Activated T-helper 2 cell treated with anti-CD3 and anti-CD28 coated beads, Interferon-gamma antibody, Interleukin-2, Interleukin-4, amounts not matched to agents 10 μg/mL and 5 μg/mL and 100 μg/mL, durations not matched to agents 14 hours and 24 hours and 36 hours (primary cell): ENCODE measurements around the gene SCG5. TPM values are rescaled to one million over a fixed set of nuclear protein-coding genes. Genes with fewer than 3 reads are reported as not detected.

Source experiments
- DNase-seq: peaks from one replicate; pipeline ENCODE4 v3.0.0; 2021; ENCODE audit warnings: low spot score
- H3K27ac Mint-ChIP-seq: one replicate; pipeline ENCODE4 v1.8.0; 2021; ENCODE audit warnings: mixed read lengths
- H3K27me3 Mint-ChIP-seq: one replicate; pipeline ENCODE4 v1.8.0; 2021; ENCODE audit warnings: low read depth, mixed read lengths
- H3K36me3 Mint-ChIP-seq: one replicate; pipeline ENCODE4 v1.8.0; 2021; ENCODE audit warnings: low read depth, mixed read lengths
- H3K4me1 Mint-ChIP-seq: one replicate; pipeline ENCODE4 v1.8.0; 2021; ENCODE audit warnings: low read depth, mixed read lengths
- H3K4me3 Mint-ChIP-seq: one replicate; pipeline ENCODE4 v1.8.0; 2021; ENCODE audit warnings: low read depth, mild to moderate bottlenecking, moderate library complexity, mixed read lengths
- H3K9me3 Mint-ChIP-seq: one replicate; pipeline ENCODE4 v1.8.0; 2021; ENCODE audit warnings: mixed read lengths
- intact Hi-C: fragments of 100-400 bp; cut with micrococcal nuclease; formaldehyde crosslinking; loops from one replicate; pipeline ENCODE4 v1.15.1; 2023
- total RNA-seq: library from RNA; stranded (reverse); gene quantifications from 2 replicates; pipeline ENCODE4 v1.2.3, GENCODE V29; 2022

Gene SCG5
- total RNA-seq, 1 donor from 2014 or later: 3.7 TPM

GRCh38 chr15:32706704-32707103, 65.2 kb downstream of the SCG5 start:
- peaks cover 46% of the 10 kb centered on the region for H3K27me3 Mint-ChIP-seq
- intact Hi-C loops: no loop called here
- no peaks in the 10 kb centered on the region for H3K4me1 Mint-ChIP-seq
- no peak overlapping the region for H3K27ac Mint-ChIP-seq
- DNase-seq: no peak
- no peak overlapping the region for H3K4me3 Mint-ChIP-seq
- H3K9me3 Mint-ChIP-seq: no peaks in the 10 kb centered on the region
- H3K36me3 Mint-ChIP-seq: no peaks in the 10 kb centered on the region

DNA sequence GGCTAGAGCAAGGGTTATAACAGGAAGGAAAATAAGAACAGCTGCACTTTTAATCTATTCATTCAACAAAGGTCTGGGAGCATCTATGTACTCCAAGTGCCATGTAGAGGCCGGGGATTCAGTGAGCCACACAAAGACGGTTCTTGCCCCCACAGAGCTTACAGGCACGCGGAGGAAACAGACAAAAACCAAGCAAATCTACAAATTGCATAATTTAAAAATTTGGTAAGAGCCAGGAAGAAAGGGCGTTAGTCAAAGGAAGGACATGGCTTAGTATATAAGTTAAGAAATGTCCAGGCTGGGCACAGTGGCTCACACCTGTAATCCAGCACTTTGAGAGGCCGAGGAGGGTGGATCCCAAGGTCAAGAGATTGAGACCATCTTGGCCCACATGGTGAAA, 65.9 kb downstream of the SCG5 start:
- intact Hi-C loops: no loop called here
- no peak for DNase-seq
- H3K27me3 Mint-ChIP-seq: peaks cover 49% of the 10 kb centered on the region
- H3K9me3 Mint-ChIP-seq: no peaks in the 10 kb centered on the region
- H3K36me3 Mint-ChIP-seq: no peaks in the 10 kb centered on the region
- no peaks in the 10 kb centered on the region for H3K4me1 Mint-ChIP-seq
- H3K27ac Mint-ChIP-seq: no peak overlapping the region
- H3K4me3 Mint-ChIP-seq: no peak overlapping the region

DNA sequence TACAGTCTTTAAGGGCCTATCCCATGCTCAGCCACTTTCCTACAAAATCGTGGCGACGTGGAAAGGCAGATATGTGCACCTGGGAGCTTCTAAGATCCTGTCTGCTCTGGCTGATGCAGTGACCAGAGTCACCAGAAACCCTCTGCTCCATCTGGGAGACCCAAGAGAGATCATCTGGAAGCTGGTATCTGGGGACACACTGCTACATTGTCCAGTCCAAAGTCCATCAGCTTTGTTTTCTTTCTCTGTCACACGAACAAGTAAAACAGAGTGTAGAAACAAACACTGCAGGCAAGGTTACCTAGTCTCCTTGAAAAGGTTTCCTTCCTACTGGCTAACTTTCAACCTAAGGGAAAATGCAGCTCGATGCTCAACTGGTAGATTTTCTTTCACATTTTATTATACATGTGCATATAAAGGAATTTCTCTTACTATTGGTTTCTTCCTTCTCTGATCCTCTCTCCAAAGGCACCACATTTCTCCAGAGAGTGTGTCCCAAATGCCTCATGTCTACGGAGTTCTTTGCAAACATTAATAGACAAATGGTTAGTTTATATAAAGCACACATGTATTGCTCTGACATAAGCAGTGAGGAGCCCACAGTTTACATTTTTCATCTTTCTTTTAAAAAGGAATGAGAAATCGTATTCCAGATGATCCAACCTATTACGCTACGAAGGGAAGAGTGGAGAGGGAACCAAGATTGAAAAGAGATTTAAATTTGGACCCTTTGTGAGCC, 68.0 kb downstream of the SCG5 start:
- H3K27me3 Mint-ChIP-seq: peaks cover 45% of the 10 kb centered on the region
- intact Hi-C loops: no loop called here

DNA sequence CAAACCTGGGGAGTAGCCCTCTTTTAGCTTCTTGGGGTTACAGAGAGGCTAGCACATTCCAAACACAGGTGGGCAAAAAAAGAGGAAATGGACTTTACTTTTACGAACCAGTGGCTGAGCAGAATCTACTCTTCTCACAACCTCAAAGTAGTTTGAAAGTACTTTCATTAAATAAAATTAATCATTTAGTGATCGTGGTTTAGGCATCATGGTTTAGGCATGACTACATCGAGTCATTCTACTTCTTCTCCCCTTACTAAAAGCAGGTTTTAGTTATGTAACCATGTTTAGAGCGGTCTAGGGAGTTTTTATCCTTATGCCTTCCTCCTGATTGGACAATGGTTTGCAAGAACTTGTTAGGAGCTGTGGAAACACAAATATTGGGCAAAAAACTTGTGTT, 73.8 kb downstream of the SCG5 start:
- no peaks in the 10 kb centered on the region for H3K9me3 Mint-ChIP-seq
- H3K36me3 Mint-ChIP-seq: no peaks in the 10 kb centered on the region
- intact Hi-C loops: no loop called here
- peaks cover 65% of the 10 kb centered on the region for H3K27me3 Mint-ChIP-seq
- peaks cover 7% of the 10 kb centered on the region for H3K4me1 Mint-ChIP-seq
- H3K4me3 Mint-ChIP-seq: no peak overlapping the region
- H3K27ac Mint-ChIP-seq: no peak overlapping the region
- DNase-seq: no peak

More for the DNA sequence above, 68.0 kb downstream of the SCG5 start:
- no peak overlapping the region for H3K4me3 Mint-ChIP-seq
- no peak for DNase-seq
- no peaks in the 10 kb centered on the region for H3K4me1 Mint-ChIP-seq
- H3K36me3 Mint-ChIP-seq: no peaks in the 10 kb centered on the region
- H3K27ac Mint-ChIP-seq: no peak overlapping the region
- no peaks in the 10 kb centered on the region for H3K9me3 Mint-ChIP-seq

- intact Hi-C loops: no loop called here
- Mint-ChIP-seq H3K4me1 (peaks cover 7% of the 10 kb centered on the region), H3K36me3 (no peaks in the 10 kb centered on the region), H3K9me3 (no peaks in the 10 kb centered on the region), H3K27me3 (peaks cover 74% of the 10 kb centered on the region), H3K27ac (no peak overlapping the region), H3K4me3 (no peak overlapping the region)
- DNase-seq: no peak
These were observed 74.9 kb downstream of the SCG5 start for GRCh38 chr15:32716216-32716914.

DNA sequence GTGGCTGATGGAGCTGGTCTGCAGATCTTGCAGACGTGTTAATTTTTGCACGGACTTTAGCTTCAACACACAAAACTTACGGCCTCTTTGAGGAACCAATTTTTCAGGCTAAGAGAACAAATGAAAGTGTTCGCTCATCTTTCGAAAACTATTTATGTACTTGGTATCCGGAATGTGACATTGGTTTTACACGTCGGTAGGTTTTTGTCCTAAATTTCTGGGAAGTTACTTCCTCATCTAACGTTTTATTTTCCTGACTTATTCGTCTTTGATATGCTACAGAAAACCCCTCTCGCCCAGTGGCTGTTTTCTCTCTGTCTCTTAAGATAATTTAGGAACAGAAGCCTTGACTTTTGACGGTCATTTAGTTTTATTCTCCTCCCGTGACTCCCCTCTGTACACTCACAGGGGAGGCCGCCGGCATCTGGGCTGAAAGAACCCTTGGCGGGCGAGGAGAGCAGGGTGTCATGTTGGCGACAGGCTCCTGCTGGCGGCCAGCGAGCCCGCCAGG, 75.5 kb downstream of the SCG5 start:
- Mint-ChIP-seq H3K27ac (no peak overlapping the region), H3K4me1 (peaks cover 7% of the 10 kb centered on the region), H3K4me3 (no peak overlapping the region), H3K9me3 (no peaks in the 10 kb centered on the region), H3K27me3 (peaks cover 75% of the 10 kb centered on the region), H3K36me3 (no peaks in the 10 kb centered on the region)
- DNase-seq: no peak
- intact Hi-C loops: no loop called here

DNA sequence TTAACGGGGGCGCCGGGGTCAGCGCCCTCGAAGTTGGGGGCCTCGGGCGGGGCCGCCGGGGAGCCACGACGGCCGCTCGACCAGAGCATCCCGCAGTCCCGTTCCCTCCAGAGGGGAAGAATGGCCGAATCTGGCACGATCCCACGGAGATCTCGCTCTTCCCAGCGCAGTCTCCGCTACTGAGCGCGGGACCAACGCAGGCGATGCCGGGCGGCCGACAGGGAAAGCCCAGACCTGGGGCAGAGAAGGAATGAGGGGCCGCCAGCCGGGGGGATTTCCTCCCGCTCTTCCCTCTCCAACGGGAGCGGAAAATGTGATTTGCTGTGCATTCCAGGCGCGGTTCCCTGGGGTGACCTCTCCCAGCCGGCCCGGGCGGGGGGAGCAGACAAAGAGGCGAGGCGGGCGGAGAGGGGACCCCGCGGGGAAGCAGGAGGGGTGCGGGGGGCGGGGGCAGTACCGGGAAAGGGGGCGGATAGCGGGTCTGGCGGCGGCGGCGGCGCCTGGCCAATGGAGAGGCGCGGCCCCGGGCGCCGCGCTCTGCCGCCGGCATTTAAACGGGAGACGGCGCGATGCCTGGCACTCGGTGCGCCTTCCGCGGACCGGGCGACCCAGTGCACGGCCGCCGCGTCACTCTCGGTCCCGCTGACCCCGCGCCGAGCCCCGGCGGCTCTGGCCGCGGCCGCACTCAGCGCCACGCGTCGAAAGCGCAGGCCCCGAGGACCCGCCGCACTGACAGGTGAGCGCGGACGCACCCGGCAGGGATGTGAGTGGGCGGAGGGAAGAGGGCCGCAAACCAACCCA, 76.1 kb downstream of the SCG5 start, which contains the start of gene GREM1:
Gene GREM1, plus strand, starts transcription at position 579 of the 801 bp plus-strand sequence. CDS start 12,687 bp downstream, outside the sequence.
- Mint-ChIP-seq H3K27ac (no peak within 1 kb of the TSS), H3K4me1 (peaks cover 9% of the 10 kb centered on the region), H3K27me3 (peaks cover 78% of the 10 kb centered on the region), H3K36me3 (no peaks in the 10 kb centered on the region), H3K4me3 (no peak within 1 kb of the TSS), H3K9me3 (no peaks in the 10 kb centered on the region)
- DNase-seq: no peak
- intact Hi-C loops: no loop called here

DNA sequence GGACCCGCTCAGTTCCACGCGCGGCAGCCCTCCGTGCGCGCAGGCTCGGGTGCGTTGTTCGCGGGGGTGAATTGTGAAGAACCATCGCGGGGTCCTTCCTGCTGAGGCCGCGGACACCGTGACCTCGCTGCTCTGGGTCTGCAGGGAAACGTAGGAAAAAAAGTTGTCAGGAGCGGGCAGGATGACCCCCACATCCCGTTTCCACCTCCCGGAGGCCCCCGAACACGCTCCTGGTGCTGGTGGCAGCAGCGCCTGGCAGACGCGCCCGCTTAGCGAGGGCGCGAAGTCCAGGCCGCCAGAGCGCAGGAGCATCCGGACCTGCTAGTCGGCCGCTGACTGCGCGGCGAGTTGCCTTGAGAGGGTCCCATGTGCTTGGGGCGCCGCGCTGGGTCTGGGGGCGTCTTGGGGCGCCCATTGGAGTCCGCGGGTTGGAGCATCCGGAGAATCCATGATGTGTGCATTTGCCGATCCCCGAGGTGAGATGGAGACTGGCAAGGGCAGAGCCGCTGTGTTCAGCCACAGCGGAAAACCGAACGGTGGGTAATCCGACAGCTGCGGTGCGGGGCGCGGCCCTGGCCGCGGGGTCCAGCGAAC, 76.8 kb downstream of the SCG5 start:
- peaks cover 15% of the 10 kb centered on the region for H3K4me1 Mint-ChIP-seq
- H3K27ac Mint-ChIP-seq: no peak overlapping the region
- no peak for DNase-seq
- no peaks in the 10 kb centered on the region for H3K36me3 Mint-ChIP-seq
- H3K4me3 Mint-ChIP-seq: no peak overlapping the region
- intact Hi-C loops: no loop called here
- H3K27me3 Mint-ChIP-seq: peaks cover 80% of the 10 kb centered on the region
- no peaks in the 10 kb centered on the region for H3K9me3 Mint-ChIP-seq

DNA sequence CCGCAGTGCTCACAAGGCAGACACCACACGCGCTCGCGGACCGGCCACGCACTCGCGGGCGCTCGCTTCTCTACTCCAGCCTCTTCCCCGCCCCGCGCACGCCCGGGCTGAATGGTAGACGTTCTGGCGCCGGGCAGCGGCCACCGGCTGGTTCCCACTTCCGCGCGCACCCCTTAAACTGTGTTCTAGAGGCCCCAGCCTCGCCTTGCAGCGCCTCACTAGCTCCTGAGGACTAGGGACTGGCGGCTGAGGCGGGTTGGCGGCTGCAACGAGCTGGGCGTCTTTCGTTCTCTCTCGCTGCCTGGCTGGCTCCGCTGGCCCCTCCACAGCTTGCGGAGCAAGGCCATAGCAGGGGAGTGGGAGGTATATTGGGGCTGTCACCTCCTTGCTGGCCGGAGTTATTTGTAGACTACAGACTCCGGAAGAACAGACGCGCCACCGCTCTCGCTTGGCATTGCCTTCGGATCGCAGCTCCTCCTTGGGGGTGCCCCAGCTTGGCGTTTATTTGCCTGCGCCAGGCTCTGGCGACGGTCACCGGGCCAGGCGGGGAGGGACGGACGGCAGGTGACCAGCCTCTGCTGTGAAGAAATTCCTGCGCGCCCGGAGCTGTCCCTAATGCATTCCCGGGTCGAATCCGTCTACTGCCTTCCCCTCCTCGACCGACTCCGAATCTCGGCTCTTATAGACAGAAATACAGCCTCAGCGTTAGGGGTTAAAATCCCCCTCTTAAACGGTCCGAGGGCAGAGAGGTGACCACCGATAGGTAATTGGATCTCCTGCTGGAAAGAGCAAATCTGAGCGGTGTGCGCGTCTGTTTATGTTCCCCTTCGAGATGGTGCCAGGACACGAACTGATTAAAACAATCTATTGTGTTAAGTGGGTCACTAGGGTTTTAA, 77.6 kb downstream of the SCG5 start:
- Mint-ChIP-seq H3K36me3 (no peaks in the 10 kb centered on the region), H3K4me3 (no peak overlapping the region), H3K9me3 (no peaks in the 10 kb centered on the region), H3K4me1 (peaks cover 19% of the 10 kb centered on the region), H3K27me3 (peaks cover 76% of the 10 kb centered on the region), H3K27ac (no peak overlapping the region)
- no peak for DNase-seq
- intact Hi-C loops: no loop called here

DNA sequence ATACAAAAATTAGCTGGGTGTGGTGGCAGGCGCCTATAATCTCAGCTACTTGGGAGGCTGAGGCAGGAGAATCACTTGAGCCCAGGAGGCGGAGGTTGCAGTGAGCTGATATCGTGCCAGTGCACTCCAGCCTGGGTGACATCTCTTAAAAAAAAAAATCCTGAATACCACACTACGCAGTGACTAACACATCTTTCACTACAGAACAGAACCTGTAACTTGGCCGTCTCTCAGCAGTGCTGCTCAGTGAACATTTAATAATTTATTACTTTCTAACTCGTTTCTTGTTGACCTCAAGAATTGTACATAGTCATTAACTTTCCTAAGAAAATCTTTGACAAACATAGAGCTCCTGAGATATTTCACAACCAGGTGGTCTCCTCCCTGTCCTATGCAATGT, 80.1 kb downstream of the SCG5 start:
- Mint-ChIP-seq H3K36me3 (no peaks in the 10 kb centered on the region), H3K4me3 (no peak overlapping the region), H3K27ac (no peak overlapping the region), H3K27me3 (peaks cover 75% of the 10 kb centered on the region), H3K9me3 (peaks cover 5% of the 10 kb centered on the region), H3K4me1 (peaks cover 18% of the 10 kb centered on the region)
- no peak for DNase-seq
- intact Hi-C loops: no loop called here

DNA sequence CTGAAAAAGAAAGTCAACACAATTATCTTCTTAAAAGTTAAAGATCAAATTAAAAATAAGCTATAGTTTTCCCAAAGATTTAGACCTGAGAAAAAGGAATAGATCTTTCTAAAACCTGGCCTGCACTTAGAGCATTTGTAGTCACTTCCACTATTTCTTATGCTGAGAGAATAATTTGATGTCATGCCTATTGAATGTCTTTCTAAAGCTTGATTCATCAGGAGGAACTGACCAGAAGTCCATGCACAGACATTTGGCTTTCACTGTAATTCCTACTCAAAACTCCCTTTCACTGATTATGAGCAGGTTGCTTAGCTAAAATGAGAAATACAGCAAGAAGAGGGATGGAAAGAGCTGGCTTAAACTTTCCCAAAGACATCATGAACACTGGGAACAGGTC, 80.6 kb downstream of the SCG5 start:
- Mint-ChIP-seq H3K9me3 (peaks cover 5% of the 10 kb centered on the region), H3K36me3 (no peaks in the 10 kb centered on the region), H3K27me3 (peaks cover 73% of the 10 kb centered on the region), H3K4me1 (peaks cover 14% of the 10 kb centered on the region), H3K27ac (no peak overlapping the region), H3K4me3 (no peak overlapping the region)
- DNase-seq: no peak
- intact Hi-C loops: no loop called here
